Lower leg skin (tissue), 3 donors: Measurements from ENCODE around the gene HOXC6.

Source experiments
- POLR2A ChIP-seq, 2 donors: fragments of 450-650 bp; IDR thresholded peaks; one replicate each; pipeline ENCODE4 v1.6.1; 2016 to 2017; ENCODE audit warnings: antibody characterized with exemption in 2 of 2, mild to moderate bottlenecking in 1 of 2, moderate library complexity in 1 of 2
- TF ChIP-seq, protein P1 (sequence below), 3 donors: fragments of 450-650 bp; IDR thresholded peaks; one replicate each; pipeline ENCODE4 v1.5.1; 2016; ENCODE audit warnings: antibody characterized with exemption in 3 of 3, mild to moderate bottlenecking in 3 of 3, moderate library complexity in 2 of 3

DNA sequence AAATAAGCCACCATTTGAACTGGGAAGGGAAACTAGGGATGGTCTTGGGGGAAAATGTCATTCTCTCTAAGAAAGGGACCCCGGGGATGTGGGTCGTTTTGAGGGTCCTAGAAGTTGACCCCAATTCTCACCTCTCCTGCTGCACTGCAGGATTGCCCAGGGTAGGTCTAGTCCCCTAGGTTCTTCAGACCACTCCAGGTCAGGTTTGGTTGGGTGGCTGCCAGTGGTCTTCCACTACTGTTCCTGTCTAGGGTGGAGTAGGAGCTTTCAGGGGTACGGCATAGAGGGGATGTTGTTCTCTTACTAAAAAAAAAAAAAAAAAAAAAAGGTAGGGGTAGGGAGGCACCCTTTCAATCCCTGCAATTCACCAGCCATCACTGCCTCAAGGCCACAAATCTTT lies 12.2 kb upstream of the HOXC6 start:
- TF ChIP-seq, protein P1, sequence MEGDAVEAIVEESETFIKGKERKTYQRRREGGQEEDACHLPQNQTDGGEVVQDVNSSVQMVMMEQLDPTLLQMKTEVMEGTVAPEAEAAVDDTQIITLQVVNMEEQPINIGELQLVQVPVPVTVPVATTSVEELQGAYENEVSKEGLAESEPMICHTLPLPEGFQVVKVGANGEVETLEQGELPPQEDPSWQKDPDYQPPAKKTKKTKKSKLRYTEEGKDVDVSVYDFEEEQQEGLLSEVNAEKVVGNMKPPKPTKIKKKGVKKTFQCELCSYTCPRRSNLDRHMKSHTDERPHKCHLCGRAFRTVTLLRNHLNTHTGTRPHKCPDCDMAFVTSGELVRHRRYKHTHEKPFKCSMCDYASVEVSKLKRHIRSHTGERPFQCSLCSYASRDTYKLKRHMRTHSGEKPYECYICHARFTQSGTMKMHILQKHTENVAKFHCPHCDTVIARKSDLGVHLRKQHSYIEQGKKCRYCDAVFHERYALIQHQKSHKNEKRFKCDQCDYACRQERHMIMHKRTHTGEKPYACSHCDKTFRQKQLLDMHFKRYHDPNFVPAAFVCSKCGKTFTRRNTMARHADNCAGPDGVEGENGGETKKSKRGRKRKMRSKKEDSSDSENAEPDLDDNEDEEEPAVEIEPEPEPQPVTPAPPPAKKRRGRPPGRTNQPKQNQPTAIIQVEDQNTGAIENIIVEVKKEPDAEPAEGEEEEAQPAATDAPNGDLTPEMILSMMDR (IDR thresholded peaks at IDR 0.05), result no peak
- no peak for TF ChIP-seq POLR2A (IDR thresholded peaks at IDR 0.05)
